Measurements from ENCODE around the gene MRFAP1.
A peak's percentile ranks its signal among the peaks of the same experiment; 100 is the strongest.

MRFAP1 gene

DNA sequence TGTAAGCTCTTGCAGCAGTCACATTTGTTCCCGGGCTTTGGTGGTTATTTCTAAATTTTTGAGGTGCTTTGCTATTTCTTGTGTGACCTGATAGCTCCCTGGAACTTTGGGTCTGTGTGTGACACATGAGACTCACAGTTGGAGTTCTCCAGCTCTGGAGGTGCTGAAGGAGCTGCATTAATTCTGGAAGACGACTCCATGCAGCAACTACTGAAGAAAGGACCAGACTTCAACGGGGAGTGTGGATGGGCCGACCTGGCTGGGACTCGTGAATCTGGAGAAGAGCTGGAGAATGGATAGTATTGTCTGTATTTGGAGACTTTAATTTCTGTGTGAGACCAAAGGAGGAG is 1.5 kb downstream of the MRFAP1 start:
- Histone ChIP-seq H3K36me3 (peaks cover 23% of the 10 kb centered on the region), H3K9me3 (ENCODE audit: severe bottlenecking) (no peaks in the 10 kb centered on the region), H3K27ac (peak overlapping the region; percentile 79), H3K27me3 (ENCODE audit: insufficient read depth, low read depth, severe bottlenecking) (no peaks in the 10 kb centered on the region), H3K4me3 (ENCODE audit: low read depth, low read length) (peak overlapping the region; percentile 75)
- no peak for DNase-seq
- TF ChIP-seq, protein P1, sequence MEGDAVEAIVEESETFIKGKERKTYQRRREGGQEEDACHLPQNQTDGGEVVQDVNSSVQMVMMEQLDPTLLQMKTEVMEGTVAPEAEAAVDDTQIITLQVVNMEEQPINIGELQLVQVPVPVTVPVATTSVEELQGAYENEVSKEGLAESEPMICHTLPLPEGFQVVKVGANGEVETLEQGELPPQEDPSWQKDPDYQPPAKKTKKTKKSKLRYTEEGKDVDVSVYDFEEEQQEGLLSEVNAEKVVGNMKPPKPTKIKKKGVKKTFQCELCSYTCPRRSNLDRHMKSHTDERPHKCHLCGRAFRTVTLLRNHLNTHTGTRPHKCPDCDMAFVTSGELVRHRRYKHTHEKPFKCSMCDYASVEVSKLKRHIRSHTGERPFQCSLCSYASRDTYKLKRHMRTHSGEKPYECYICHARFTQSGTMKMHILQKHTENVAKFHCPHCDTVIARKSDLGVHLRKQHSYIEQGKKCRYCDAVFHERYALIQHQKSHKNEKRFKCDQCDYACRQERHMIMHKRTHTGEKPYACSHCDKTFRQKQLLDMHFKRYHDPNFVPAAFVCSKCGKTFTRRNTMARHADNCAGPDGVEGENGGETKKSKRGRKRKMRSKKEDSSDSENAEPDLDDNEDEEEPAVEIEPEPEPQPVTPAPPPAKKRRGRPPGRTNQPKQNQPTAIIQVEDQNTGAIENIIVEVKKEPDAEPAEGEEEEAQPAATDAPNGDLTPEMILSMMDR (IDR thresholded peaks at IDR 0.05; ENCODE audit: low read depth, low read length), result no peak

DNA sequence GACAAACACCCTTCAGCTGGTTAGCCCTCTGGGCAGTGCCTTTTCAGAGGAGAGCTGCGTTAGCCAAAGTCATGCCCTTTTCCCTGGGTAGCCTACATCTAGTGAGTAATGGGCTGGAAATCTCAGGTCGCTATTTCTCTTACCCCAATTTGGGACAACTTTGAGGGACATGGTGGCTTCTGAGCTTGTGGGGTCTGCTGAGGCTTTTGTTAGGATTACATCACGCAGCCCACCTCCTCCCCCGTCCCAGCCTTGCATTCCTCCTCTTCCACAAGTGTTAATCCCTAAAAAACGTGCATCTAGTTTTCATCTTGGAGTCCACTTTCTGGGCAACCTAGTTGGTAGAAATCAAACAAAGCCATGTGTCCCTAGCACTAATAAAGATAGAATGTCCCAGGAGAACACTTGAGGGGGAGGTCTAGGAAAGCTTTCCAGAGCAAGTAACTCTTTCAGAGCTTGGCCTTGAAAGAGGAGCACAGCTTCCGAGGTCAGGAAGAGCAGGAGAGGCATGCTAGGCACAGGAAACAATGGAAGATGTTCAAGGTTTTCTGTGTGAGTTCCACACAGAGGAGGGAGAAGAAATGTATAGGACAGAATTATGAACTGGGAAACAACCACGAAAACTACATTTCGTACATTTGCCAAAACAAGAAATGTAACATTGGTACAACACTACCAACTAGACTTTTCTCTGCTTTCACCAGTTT is 2.8 kb downstream of the MRFAP1 start:
- Histone ChIP-seq H3K27me3 (ENCODE audit: insufficient read depth, low read depth, severe bottlenecking) (no peaks in the 10 kb centered on the region), H3K27ac (no peak overlapping the region), H3K9me3 (ENCODE audit: severe bottlenecking) (no peaks in the 10 kb centered on the region), H3K4me3 (ENCODE audit: low read depth, low read length) (no peak overlapping the region), H3K36me3 (peaks cover 23% of the 10 kb centered on the region)
- TF ChIP-seq, protein P1 (IDR thresholded peaks at IDR 0.05; ENCODE audit: low read depth, low read length), result no peak
- no peak for DNase-seq

DNA sequence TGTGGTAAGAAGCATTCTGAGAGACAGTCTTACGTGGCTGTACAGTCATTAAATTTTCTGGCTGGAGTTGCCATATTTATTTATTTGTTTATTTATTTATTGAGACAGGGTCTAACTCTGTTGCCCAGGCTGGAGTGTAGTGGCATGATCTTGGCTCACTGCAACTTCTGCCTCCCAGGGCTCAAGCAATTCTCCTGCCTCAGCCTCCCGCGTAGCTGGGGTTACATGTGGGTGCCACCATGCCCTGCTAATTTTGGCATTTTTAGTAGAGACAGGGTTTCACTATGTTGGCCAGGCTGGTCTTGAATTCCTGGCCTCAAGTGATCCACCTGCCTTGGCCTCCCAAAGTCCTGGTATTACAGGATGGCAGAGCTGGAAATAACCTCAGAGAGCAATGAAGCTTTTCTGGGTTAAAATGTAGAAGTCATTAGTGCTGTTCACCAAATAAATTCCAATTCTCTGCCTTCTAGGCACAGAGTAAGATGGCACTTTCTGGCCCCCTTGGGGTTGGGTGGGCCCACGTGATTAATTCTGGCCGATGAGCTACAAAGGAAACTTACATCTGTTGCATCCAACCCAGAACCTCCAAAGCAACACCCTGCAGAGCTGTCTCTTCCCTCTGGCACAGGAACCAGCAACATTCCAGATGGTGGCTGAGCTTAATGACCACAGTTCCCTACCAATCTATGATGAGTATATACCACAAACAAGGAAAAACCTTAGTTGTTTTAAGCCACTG is 4.5 kb downstream of the MRFAP1 start:
- H3K4me3 ChIP-seq (ENCODE audit: low read depth, low read length), result no peak overlapping the region
- H3K9me3 ChIP-seq (ENCODE audit: severe bottlenecking), result no peaks in the 10 kb centered on the region
- peaks cover 23% of the 10 kb centered on the region for H3K36me3 ChIP-seq
- H3K27ac ChIP-seq, result no peak overlapping the region
- TF ChIP-seq, protein P1 (IDR thresholded peaks at IDR 0.05; ENCODE audit: low read depth, low read length), result no peak
- no peaks in the 10 kb centered on the region for H3K27me3 ChIP-seq (ENCODE audit: insufficient read depth, low read depth, severe bottlenecking)
- no peak for DNase-seq

DNA sequence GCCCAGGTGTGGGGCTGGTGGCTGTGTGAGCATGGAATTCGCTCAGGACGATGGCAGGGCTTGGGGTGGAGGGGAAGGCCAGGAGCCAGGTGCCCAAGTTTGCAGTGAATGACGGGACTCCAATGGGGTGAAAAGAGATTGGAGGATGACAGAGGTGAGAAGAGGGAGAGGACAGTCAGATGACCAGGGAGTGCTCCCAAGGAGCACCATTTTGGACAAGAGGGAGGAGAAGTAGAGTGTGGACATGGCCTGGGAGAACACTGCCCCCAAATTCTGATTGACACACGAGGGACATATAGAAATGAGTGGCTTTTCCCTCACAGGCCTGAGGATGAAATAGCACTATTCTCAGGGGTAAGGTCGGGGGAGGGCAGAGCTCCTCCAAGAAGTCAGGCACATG is 6.7 kb downstream of the MRFAP1 start:
- Histone ChIP-seq H3K36me3 (peaks cover 14% of the 10 kb centered on the region), H3K27ac (no peak overlapping the region), H3K27me3 (ENCODE audit: insufficient read depth, low read depth, severe bottlenecking) (no peaks in the 10 kb centered on the region), H3K4me3 (ENCODE audit: low read depth, low read length) (no peak overlapping the region), H3K9me3 (ENCODE audit: severe bottlenecking) (no peaks in the 10 kb centered on the region)
- TF ChIP-seq, protein P1 (IDR thresholded peaks at IDR 0.05; ENCODE audit: low read depth, low read length), result no peak
- DNase-seq, result no peak

DNA sequence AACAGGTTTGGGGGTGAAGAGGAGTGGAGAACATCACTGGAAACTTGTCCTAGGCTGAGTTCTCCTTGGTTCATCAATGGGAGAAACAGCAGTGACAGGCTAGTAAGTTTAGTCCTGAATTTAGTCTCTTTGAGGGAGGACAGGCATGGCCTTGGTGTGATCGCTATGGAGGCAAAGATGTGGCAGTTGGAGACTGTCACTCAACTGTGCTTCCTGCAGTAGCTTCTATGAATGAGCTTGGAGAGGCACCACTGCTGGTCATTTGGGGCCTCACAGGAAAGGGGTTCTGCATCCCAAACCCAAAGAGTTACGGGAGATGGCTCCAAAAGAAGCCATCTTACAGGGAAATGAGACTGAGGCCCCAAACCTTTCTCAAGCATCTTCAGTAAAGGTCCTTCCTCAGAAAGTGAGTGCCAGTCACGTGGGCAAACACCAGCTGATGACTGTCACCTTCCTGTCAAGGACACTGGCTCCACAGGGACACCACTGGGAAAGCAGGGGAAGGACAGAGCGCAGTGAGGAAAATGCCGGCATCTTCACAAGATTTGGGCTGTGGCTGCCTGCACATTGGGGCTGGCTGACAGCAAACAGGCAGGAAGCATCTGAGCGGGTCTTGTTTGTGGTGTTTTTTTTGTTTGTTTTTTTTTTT is 7.2 kb downstream of the MRFAP1 start:
- H3K27me3 ChIP-seq (ENCODE audit: insufficient read depth, low read depth, severe bottlenecking), result no peaks in the 10 kb centered on the region
- H3K36me3 ChIP-seq, result peaks cover 9% of the 10 kb centered on the region
- no peak overlapping the region for H3K4me3 ChIP-seq (ENCODE audit: low read depth, low read length)
- no peak for DNase-seq
- H3K27ac ChIP-seq, result no peak overlapping the region
- H3K9me3 ChIP-seq (ENCODE audit: severe bottlenecking), result no peaks in the 10 kb centered on the region
- TF ChIP-seq, protein P1 (IDR thresholded peaks at IDR 0.05; ENCODE audit: low read depth, low read length), result 0 out of 2 replicates have a peak, but pooled peaks have one; percentile 8

Measured in WERI-Rb-1 (cell line).